GM23248 (cell line): ENCODE measurements around the gene TENM4. TPM values are rescaled to one million over a fixed set of nuclear protein-coding genes. Genes with fewer than 3 reads are reported as not detected.

Experiments
- DNase-seq: peaks from one replicate; pipeline ENCODE4 v3.0.0-alpha.2; 2015
- H2AFZ ChIP-seq: fragments of 200-600 bp; sonication (generic); 2 replicates; pipeline ENCODE4 v1.6.1; 2016; ENCODE audit warnings: antibody characterized with exemption
- H3F3A ChIP-seq: fragments of 200-600 bp; sonication (generic); 2 replicates; pipeline ENCODE4 v1.6.1; 2016; ENCODE audit warnings: mild to moderate bottlenecking, antibody characterized with exemption, mixed run types; ENCODE audit not compliant: insufficient read depth
- H3K27ac ChIP-seq: fragments of 200-600 bp; sonication (generic); 2 replicates; pipeline ENCODE4 v1.5.1; 2016; ENCODE audit warnings: mild to moderate bottlenecking
- H3K27me3 ChIP-seq: fragments of 200-600 bp; sonication (generic); replicated peaks from 2 replicates; pipeline ENCODE4 v1.6.1; 2016; ENCODE audit warnings: mild to moderate bottlenecking; ENCODE audit not compliant: insufficient read depth
- H3K36me3 ChIP-seq: fragments of 200-600 bp; sonication (generic); 2 replicates; pipeline ENCODE4 v1.6.1; 2016; ENCODE audit warnings: low read depth, mild to moderate bottlenecking
- H3K4me1 ChIP-seq: fragments of 200-600 bp; sonication (generic); 2 replicates; pipeline ENCODE4 v1.6.1; 2016; ENCODE audit warnings: mild to moderate bottlenecking; ENCODE audit not compliant: insufficient read depth
- H3K4me2 ChIP-seq: fragments of 200-600 bp; sonication (generic); one replicate; pipeline ENCODE4 v1.6.1; 2016; ENCODE audit warnings: mild to moderate bottlenecking; ENCODE audit not compliant: unreplicated experiment
- H3K4me3 ChIP-seq: fragments of 200-600 bp; sonication (generic); 2 replicates; pipeline ENCODE4 v1.5.1; 2016; ENCODE audit warnings: mild to moderate bottlenecking
- H3K79me2 ChIP-seq: fragments of 200-600 bp; sonication (generic); 2 replicates; pipeline ENCODE4 v1.6.1; 2016; ENCODE audit warnings: mild to moderate bottlenecking; ENCODE audit not compliant: insufficient read depth
- H3K9ac ChIP-seq: fragments of 200-600 bp; sonication (generic); 2 replicates; pipeline ENCODE4 v1.6.1; 2016; ENCODE audit warnings: mild to moderate bottlenecking
- H3K9me2 ChIP-seq: fragments of 200-600 bp; sonication (generic); 2 replicates; pipeline ENCODE4 v1.6.1; 2016; ENCODE audit warnings: mixed run types, mild to moderate bottlenecking, moderate library complexity; ENCODE audit not compliant: insufficient read depth
- H3K9me3 ChIP-seq: fragments of 200-600 bp; sonication (generic); one replicate; pipeline ENCODE4 v1.6.1; 2017; ENCODE audit warnings: low read depth
- H4K20me1 ChIP-seq: fragments of 200-600 bp; sonication (generic); 2 replicates; pipeline ENCODE4 v1.6.0; 2016; ENCODE audit not compliant: insufficient read depth
- EZH2 ChIP-seq: fragments of 200-600 bp; sonication (generic); IDR thresholded peaks from 2 replicates; pipeline ENCODE4 v1.6.1; 2018; ENCODE audit warnings: antibody characterized with exemption, mild to moderate bottlenecking; ENCODE audit not compliant: insufficient read depth, poor library complexity, severe bottlenecking
- EZH2phosphoT487 ChIP-seq: fragments of 200-600 bp; sonication (generic); IDR thresholded peaks from 2 replicates; pipeline ENCODE4 v1.6.1; 2018; ENCODE audit warnings: antibody characterized with exemption, moderate library complexity, mild to moderate bottlenecking, low read depth; ENCODE audit not compliant: insufficient read depth
- WGBS, 2 experiments: methylation state at CpG; one replicate each; pipeline ENCODE4 v1.1.6; 2015 to 2017; ENCODE audit warnings: low lambda C conversion rate in 2 of 2, low coverage in 1 of 2; ENCODE audit errors: missing lambda C conversion rate in 2 of 2; 5-methylcytosine and 5-hydroxymethylcytosine counted together
- in situ Hi-C: fragments of 300-500 bp; cut with MboI; formaldehyde crosslinking; loops from 2 replicates; pipeline ENCODE4 v1.15.0; 2020
- polyA plus RNA-seq: library from polyadenylated mRNA; unstranded; fragments of >200 nt; fragmentation: Nextera tagmentation; extraction: Ambion mirVana; gene quantifications from 2 replicates; pipeline ENCODE4 v1.2.1, GENCODE V29; 2016
- total RNA-seq: library from RNA; depleted of rRNA; stranded (reverse); fragments of >200 nt; shearing (Covaris generic); gene quantifications from 2 replicates; pipeline ENCODE4 v1.2.3, GENCODE V29; 2014

The TENM4 gene
- total and polyA plus RNA-seq, 2 experiments from 2014 or later: 0.11 to 0.48 TPM

GRCh38 chr11:79434283-79434682 lies 6.5 kb downstream of the TENM4 start:
- H3K9me3 ChIP-seq: no peaks in the 10 kb centered on the region
- in situ Hi-C loops: no loop called here
- H3K9ac ChIP-seq: no peak overlapping the region
- H3K4me1 ChIP-seq: no peaks in the 10 kb centered on the region; the same call in 1 of the 2 replicates
- no peak for TF ChIP-seq EZH2phosphoT487
- TF ChIP-seq EZH2: no peak
- no peak for DNase-seq
- no peak overlapping the region for H3K27ac ChIP-seq
- WGBS, 2 experiments: 76 to 81% methylated on average over 2 of the region's 2 CpGs
- no peak overlapping the region for H2AFZ ChIP-seq
- H3K36me3 ChIP-seq: no peaks in the 10 kb centered on the region
- no peaks in the 10 kb centered on the region for H3K9me2 ChIP-seq
- no peaks in the 10 kb centered on the region for H3K79me2 ChIP-seq
- H3F3A ChIP-seq: peaks cover 6% of the 10 kb centered on the region; the same call in 1 of the 2 replicates
- peaks cover 46% of the 10 kb centered on the region for H3K27me3 ChIP-seq
- no peak overlapping the region for H3K4me3 ChIP-seq
- no peak overlapping the region for H3K4me2 ChIP-seq
- H4K20me1 ChIP-seq: no peaks in the 10 kb centered on the region

GRCh38 chr11:79432138-79432537 lies 8.7 kb downstream of the TENM4 start:
- Histone ChIP-seq H3K27ac (no peak overlapping the region), H3F3A (peaks cover 6% of the 10 kb centered on the region; the same call in 1 of the 2 replicates), H3K4me2 (no peak overlapping the region), H3K9me3 (no peaks in the 10 kb centered on the region), H3K36me3 (no peaks in the 10 kb centered on the region), H3K4me3 (no peak overlapping the region), H3K9me2 (no peaks in the 10 kb centered on the region), H3K27me3 (peaks cover 28% of the 10 kb centered on the region), H3K9ac (no peak overlapping the region), H2AFZ (no peak overlapping the region), H3K79me2 (no peaks in the 10 kb centered on the region), H4K20me1 (no peaks in the 10 kb centered on the region), H3K4me1 (no peaks in the 10 kb centered on the region)
- WGBS, 2 experiments: 53 to 61% methylated on average over 2 of the region's 2 CpGs
- no peak for DNase-seq
- in situ Hi-C loops: no loop called here
- TF ChIP-seq EZH2: no peak
- TF ChIP-seq EZH2phosphoT487: no peak

GRCh38 chr11:79431535-79431934 lies 9.3 kb downstream of the TENM4 start:
- peak; percentile 46 for DNase-seq
- 4 to 7% methylated on average over 1 of the region's 1 CpG for WGBS, 2 experiments
- TF ChIP-seq EZH2 (no peak), EZH2phosphoT487 (no peak)
- Histone ChIP-seq H3K79me2 (no peaks in the 10 kb centered on the region), H3K9me2 (no peaks in the 10 kb centered on the region), H3K4me3 (no peak overlapping the region), H3K4me1 (no peaks in the 10 kb centered on the region), H3K36me3 (no peaks in the 10 kb centered on the region), H3K27me3 (peaks cover 23% of the 10 kb centered on the region), H2AFZ (no peak overlapping the region), H4K20me1 (no peaks in the 10 kb centered on the region), H3K9me3 (no peaks in the 10 kb centered on the region), H3K27ac (no peak overlapping the region), H3K4me2 (no peak overlapping the region), H3F3A (peaks cover 6% of the 10 kb centered on the region; the same call in 1 of the 2 replicates), H3K9ac (no peak overlapping the region)
- in situ Hi-C loops: no loop called here

- Histone ChIP-seq H3K79me2 (no peaks in the 10 kb centered on the region), H2AFZ (no peak overlapping the region), H3K9me2 (no peaks in the 10 kb centered on the region), H3K9ac (no peak overlapping the region), H3K27ac (no peak overlapping the region), H4K20me1 (no peaks in the 10 kb centered on the region), H3K4me1 (no peaks in the 10 kb centered on the region), H3K36me3 (no peaks in the 10 kb centered on the region), H3K27me3 (peaks cover 10% of the 10 kb centered on the region), H3K4me3 (no peak overlapping the region), H3F3A (peaks cover 6% of the 10 kb centered on the region; the same call in 1 of the 2 replicates), H3K4me2 (no peak overlapping the region), H3K9me3 (no peaks in the 10 kb centered on the region)
- TF ChIP-seq EZH2phosphoT487 (no peak), EZH2 (no peak)
- DNase-seq: no peak
- in situ Hi-C loops: no loop called here
Observed at GRCh38 chr11:79430280-79430679, 10.6 kb downstream of the TENM4 start.

- Histone ChIP-seq H3K36me3 (no peaks in the 10 kb centered on the region), H3K27me3 (no peaks in the 10 kb centered on the region), H3K27ac (no peak overlapping the region), H3K4me3 (no peak overlapping the region), H3K4me1 (no peaks in the 10 kb centered on the region), H3K79me2 (no peaks in the 10 kb centered on the region), H3K9me2 (no peaks in the 10 kb centered on the region), H4K20me1 (no peaks in the 10 kb centered on the region), H2AFZ (no peak overlapping the region), H3K4me2 (no peak overlapping the region), H3F3A (peaks cover 6% of the 10 kb centered on the region; the same call in 1 of the 2 replicates), H3K9me3 (no peaks in the 10 kb centered on the region), H3K9ac (no peak overlapping the region)
- no peak for TF ChIP-seq EZH2phosphoT487
- no peak for TF ChIP-seq EZH2
- no peak for DNase-seq
- in situ Hi-C loops: no loop called here
- WGBS, 2 experiments: 12 to 23% methylated on average over 1 of the region's 1 CpG
Observed at GRCh38 chr11:79428406-79428805, 12.4 kb downstream of the TENM4 start.
